GM10847 (cell line): ENCODE measurements around the gene CFAP46.

Source experiments
- POLR2A ChIP-seq: IDR thresholded peaks from 2 replicates; pipeline ENCODE4 v1.6.1; 2011; ENCODE audit not compliant: insufficient read length; ENCODE audit errors: extremely low read depth

Gene CFAP46

DNA sequence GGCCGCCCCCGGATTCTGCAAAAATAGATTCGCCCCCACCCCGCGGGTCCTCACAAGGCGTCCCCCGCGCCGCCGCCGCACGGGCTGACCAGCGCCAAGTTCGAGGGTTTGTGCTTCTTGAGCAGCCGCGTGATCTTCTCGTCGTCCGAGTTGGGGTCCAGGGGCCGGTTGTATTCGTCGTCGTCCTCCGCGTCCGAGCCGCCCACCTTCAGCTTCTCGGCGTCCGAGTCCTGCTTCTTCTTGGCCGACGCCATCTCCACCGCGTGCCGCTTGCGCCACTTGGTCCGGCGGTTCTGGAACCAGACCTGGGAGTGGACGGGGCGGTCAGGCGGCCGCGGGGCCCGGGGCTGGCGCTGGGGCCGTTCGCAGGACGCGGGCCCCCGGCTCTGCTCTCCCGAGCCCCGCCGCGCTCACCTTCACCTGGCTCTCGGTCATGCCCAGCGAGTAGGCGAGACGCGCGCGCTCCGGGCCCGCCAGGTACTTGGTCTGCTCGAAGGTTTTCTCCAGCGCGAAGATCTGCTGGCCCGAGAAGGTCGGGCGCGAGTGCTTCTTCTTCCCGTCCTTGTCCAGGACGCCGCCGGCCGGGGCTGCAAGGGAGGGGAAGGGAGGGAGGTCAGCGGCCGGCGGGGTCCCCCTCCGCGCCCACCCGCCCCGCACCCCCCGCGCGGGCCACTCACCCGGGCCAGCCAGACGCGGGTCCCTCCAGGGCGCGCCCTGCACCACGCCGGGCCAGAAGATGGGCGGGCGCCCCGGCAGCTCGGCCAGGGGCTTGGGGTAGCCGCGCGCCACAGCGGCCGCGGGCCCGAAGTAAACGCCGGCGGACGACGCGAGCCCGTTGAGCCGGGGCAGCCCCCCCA is 157.3 kb downstream of the CFAP46 start:
- no peak for TF ChIP-seq POLR2A

DNA sequence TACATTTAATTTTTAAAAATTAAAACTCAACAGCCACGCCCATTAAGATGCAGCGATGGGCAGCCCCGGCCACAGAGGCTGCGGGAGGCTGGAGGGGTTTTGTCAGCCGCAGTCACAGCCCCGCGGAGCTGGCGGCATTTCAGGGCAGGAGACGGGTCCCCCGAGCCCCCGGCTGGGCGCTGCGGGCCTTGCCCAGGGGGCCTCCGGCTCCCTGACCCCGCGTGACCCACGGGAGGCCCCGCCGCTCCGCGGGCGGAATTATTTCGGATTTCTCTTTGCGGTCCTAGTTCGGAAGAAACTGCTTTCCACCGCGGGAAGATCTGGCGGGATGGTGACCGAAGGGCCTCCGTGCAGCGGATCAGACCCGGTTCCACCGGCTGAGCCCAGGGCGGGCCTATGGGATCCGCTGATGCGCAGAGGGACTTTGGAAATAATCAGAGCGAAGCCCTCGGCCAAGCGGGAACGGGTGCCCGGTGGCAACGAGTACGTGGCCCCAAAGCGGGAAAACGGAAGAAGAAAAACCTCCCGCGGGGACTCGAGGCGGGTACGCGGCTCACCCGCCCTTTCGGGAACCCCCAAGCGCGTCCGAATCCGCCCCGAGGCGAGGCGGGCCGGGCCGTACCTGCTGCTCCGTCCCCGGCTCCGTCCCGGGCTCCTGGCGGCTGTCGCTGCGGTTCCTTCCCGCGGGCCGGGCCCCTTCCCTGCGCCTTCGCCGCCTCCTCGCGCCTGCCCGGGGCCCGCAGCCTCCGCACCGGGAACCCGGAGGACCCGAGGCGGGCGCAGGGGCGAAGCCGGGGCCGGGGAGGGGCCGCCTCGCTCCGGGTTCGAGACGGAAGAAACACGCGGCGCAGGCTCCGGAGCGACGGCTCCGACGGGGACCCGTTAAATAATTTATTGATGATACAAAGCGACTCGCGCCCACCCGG is 158.2 kb downstream of the CFAP46 start:
- TF ChIP-seq POLR2A, result no peak

DNA sequence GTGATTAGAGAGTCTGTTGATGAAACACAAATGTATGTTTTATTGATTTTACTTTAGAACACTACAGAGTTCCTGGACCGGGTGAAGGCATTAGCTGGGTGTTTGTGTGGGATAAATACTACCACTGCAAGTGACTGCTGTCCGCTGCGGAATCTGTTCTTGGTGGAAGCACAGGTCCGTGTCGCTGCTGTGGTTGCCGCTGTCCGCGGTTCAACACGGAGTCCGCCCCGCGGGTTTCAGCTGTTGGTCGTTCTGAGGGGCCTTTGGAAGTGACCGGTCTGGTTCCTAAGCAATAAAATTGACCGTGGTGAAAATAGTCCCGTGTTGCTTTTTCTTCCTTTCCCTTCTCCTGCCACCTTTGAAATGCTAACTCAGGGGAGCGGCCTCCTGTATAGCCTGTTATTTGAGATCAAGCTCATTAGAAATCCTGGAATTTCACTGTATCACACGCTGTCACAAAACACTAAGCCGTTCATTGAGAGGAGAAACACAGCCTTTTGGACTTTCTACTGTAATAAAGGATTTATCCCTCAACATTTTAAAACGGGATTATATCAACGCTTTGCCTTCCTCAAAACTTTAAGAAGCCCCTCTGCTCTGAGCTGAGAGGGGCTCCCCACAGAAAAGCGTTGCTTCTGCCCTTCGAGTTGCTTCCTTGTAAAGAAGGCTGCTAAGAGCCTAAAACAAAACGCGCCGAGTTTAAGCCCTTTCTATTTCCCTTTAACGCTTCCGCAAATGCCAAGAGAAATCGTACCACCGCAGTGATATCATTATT is 159.0 kb downstream of the CFAP46 start:
- TF ChIP-seq POLR2A, result no peak

DNA sequence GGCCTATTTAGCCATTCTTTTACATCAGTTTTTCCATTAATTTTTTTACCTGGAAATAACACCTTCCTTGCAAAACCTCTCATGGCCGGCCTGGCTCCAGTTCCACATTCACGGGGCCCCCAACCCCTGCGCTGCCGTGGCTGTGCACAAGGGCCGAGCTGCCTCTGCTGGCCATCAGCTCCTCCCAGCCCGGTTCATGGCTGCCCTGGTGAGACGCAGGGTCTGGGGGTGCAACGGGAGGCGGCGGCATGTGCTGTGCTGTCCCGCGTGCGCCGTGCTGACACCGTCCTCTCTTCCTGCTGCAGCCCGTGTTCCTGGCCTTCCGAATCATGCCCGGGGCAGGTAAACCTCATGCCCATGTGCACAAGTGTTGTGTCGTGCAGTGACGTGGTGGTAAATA is 160.8 kb downstream of the CFAP46 start:
- TF ChIP-seq POLR2A, result no peak

DNA sequence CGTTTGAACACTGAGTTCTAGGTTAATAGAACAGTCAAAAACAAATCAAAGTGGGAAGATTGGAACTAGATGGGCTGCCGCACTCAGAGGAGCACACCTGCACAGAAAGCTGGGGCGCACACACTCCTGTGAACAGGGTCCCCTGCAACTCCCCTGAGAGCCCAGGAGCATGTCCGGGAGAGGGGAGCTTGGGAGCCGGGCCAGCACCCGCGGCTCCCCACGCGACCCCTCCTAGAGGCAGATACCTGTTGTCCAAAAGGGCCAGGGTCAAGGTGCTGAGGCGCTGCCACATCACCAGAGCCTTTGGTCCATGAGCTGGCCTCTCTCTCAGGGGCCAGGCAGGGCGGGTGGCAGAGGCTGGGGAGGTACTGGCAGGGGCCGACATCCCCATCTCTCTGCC is 162.0 kb downstream of the CFAP46 start:
- TF ChIP-seq POLR2A, result no peak

DNA sequence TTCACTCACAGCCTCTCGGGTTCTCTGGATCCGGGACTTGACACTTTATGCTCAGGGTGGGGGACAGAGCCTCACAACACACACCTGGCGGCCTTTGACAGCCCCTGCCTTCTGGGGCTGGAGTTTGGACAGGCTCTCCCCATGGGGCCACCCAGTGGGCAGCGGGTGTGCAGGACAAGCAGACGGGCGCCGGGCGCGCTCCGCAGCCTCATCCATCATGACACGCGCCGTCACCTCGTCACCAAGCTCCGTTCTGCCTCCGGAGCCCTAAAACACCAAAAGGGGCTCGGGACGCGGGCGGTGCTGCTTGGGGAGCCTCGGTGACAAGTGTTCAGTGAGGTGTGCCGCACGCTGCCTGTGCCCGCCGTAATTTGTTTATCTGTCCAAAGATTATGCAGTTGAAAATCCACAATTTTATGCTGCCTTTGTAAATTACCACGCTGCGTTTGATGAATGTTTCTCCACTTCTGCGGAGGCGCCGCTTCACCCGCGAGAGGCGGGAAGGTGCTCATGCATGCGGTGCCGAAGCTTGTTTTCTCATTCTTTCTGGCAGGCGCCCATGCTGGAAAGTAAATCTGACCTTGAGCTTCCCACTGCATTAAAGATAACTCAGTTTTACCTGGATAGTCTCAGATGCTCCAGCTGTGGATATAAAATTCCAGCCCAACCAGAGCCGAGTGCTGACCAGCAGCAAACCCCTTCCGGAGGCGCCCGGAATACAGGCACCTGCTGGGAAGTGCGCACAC is 162.6 kb downstream of the CFAP46 start:
- no peak for TF ChIP-seq POLR2A

DNA sequence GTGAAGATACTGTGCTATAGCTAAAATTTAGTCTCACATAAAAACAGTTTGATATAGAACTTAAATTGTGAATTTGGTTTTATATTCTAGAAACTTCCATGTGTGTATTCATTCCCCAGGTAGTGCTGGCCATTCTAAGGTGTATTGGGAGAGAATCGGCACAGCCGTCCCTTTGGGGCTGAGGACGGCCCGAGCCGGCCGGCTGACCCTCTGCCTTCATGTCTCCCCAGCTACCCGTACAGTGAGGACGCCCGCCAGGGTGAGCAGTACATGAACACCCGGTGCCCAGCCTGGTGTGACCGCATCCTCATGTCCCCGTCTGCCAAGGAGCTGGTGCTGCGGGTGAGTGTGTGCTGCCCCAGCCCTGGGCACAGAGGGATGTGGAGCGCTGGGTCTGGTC is 164.9 kb downstream of the CFAP46 start:
- TF ChIP-seq POLR2A, result no peak

DNA sequence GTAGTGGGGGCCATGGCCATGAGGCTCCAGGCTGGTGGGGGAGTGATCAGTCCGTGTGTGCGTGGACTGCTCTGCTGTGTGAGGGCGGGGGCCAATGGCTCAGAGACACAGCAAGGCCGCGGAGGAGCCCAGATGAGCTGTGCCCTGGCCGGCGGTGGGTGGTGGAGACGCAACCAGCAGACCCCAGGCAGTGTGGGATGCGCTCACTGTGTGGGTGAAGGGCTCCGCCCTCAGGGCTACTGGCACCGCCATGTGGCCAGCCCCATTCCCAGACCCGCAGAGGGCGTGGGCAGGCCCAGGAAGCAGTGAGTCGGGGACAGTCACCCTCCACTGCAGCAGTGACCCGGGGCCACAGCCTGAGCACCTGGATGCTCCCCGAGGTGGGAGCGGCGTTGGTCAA is 165.5 kb downstream of the CFAP46 start:
- TF ChIP-seq POLR2A, result no peak

DNA sequence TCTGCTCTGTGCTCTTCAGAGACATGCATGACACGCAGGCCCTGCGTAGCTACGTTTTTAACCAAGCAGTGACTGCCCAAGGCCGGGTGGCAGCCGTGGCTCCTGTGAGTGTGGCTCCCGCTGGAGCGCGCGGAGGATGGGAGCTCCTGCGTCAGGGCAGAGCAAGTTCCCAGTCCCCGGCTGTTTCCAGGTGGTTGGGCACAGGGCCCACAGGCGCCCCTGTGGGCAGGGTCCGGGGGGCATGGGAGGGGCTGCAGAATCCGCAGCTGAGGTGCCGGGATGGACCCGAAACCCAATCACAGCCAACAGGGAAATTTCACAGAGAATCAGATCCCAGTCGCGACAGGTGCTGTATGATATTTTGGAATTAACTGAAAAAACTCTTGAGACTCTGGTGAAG is 166.2 kb downstream of the CFAP46 start:
- no peak for TF ChIP-seq POLR2A

DNA sequence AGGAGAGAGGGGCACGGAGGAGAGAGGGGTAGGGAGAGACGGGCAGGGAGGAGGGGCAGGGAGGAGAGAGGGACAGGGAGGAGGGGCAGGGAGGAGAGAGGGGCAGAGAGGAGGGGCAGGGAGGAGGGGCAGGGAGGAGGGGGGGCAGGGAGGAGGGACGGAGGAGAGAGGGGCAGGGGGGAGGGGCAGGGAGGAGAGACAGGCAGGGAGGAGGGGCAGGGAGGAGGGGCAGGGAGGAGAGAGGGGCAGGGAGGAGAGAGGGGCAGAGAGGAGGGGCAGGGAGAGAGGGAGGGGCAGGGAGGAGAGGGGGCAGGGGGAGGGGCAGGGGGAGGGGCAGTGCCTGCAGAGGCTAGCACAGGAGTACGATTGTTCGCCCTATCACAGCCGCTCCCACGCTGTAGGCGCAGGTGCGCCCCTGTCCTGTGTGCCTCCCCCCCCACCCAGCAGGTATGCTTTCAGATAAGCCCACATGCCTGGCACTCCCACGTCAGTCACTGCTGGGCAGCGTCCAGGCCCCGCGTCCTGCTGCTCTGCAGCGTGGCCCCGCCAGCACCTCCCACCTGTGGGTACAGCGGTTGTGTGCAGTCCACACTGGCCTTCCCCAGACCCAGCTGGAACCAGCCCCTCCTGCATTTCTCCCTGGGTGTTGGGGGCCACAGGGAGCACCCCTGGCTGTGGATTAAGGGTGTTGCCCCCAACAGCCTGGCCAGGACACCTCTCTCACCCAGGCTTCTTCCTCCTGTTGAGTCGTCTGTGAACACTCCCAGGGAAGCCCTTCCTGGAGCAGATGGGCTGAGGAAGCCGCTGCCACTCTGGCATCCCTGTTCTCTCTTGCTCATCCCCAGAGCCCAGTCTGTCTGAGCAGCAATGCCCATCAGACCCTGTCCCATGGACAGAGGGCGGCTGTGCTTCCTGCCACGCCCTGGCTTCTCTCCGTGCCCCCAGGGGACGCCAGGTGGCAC is 167.2 kb downstream of the CFAP46 start:
- TF ChIP-seq POLR2A, result no peak

DNA sequence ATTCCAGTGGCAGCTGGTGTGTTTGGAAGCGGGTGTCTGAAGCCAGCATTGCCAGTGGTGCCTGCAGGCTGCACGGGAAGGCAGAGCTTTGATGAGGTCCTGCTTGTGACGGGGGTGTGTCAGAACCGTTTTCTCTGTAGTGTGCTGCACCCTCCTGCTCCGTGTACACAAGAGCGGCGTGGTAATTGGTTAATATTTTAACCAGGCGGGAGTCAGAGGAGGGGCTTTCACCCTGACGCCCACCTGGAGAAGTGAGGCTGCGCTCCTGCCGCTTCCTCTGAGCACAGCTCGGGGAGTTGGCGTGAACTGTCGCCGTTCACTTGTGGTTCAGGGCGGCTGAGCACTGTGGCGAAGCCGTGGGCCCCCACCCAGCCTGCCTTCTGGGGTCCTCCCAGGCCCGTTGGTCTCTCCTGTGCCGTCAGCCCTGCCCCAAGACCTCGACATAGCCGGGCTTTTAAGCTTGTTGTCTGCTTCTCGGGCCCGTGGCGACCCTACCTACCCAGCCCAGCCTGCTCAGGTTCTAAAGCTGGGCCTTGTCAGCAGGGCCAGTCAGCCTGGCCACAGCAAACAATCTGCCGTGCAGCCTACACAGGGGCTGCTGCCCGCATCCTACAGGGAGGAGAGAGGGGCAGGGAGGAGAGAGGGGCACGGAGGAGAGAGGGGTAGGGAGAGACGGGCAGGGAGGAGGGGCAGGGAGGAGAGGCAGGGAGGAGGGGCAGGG is 168.0 kb downstream of the CFAP46 start:
- no peak for TF ChIP-seq POLR2A

DNA sequence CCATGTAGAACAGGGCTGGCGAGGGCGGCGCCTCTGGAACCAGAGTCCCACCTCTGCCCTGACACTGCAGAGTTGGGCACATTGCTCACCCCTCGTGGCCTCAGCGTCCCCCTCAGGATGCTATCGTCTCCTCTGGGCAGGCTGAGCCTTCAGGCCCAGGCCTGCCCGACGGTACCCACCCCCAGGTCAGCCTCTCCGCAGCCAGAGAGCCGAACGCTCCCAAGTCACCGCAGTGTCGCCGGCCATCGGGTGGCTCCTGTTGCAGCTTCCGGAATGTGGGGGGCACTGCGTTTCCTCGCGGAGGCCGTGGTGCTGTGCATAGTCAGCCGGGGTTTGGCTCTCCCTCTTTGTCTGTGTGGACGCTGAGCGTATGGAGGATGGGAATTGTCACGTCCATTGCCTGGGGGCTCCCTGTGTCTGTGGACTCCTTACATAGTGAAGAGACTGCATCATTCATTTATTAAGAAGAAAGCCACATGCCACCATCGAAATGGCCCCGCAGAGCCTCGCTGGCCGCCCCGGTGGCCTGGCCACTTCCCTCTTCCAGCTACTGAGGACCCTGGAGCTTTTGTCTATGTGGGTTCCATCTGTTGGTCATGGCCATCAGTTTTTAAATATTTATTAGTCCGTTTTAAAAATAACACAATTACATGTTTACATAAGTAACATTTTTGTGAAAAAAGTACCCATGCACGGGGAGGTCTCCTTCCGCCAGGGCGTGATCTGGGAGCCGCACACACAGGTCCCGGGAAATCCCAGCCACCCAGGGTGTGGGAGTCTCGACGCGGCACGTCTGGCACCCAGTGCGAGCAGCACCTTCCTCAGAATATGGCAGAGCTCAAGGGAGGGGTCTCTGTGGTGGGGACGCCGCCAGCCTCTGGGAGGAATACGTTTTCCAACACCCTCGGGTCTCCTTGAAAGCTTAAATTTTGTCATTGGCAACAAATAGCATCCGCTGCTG is 172.0 kb downstream of the CFAP46 start:
- TF ChIP-seq POLR2A, result no peak
